HEK293 (cell line): ENCODE results near the gene MCF2L.

Experiments used
- CTCF ChIA-PET: fragments of 350-600 bp; formaldehyde crosslinking; extraction: SDS; loops from one replicate; lab custom pipeline; 2021; ENCODE audit warnings: antibody characterized with exemption; lab: Yijun Ruan, JAX
- POLR2A ChIA-PET: fragments of 300-600 bp; formaldehyde crosslinking; extraction: SDS; loops from one replicate; lab custom pipeline; 2020; ENCODE audit warnings: antibody characterized with exemption, inconsistent platforms; lab: Yijun Ruan, JAX
- H3K27ac ChIP-seq: fragments of 200-500 bp; sonication (Bioruptor generic); 2 replicates; pipeline ENCODE4 v1.5.1; 2014; ENCODE audit warnings: low read depth, low read length, control low read depth, inconsistent platforms; ENCODE audit errors: extremely low read depth
- H3K36me3 ChIP-seq, 2 experiments: fragments of 200-500 bp in 1 of 2; sonication (Bioruptor generic) in 1 of 2; 1 replicate in 1 of 2; 2 replicates in 1 of 2; pipeline ENCODE4 v1.5.1; 2014 to 2017; ENCODE audit warnings: inconsistent platforms in 2 of 2, low read length in 2 of 2; ENCODE audit not compliant: control insufficient read depth in 2 of 2, insufficient read depth in 1 of 2
- H3K4me1 ChIP-seq: fragments of 200-500 bp; sonication (Bioruptor generic); 2 replicates; pipeline ENCODE4 v1.5.1; 2014; ENCODE audit warnings: mild to moderate bottlenecking, low read length, inconsistent platforms; ENCODE audit not compliant: control insufficient read depth, insufficient read depth
- H3K4me3 ChIP-seq: 2 replicates; pipeline ENCODE4 v1.5.1; 2011; ENCODE audit warnings: low read depth, mild to moderate bottlenecking, control low read depth, low read length, moderate library complexity
- H3K9me3 ChIP-seq: fragments of 200-500 bp; sonication (Bioruptor generic); 2 replicates; pipeline ENCODE4 v1.5.1; 2014; ENCODE audit warnings: low read depth, low read length, inconsistent platforms; ENCODE audit not compliant: control insufficient read depth, insufficient read depth
- BCL11B ChIP-seq: fragments of 450-650 bp; formaldehyde crosslinking; IDR thresholded peaks from 2 replicates; pipeline ENCODE4 v1.5.1; 2016; ENCODE audit warnings: low read depth, missing biosample characterization, missing genetic modification characterization
- GFI1B ChIP-seq: fragments of 450-650 bp; formaldehyde crosslinking; IDR thresholded peaks from 2 replicates; pipeline ENCODE4 v1.5.1; 2016; ENCODE audit warnings: missing biosample characterization, missing genetic modification characterization
- HIC1 ChIP-seq: fragments of 450-650 bp; formaldehyde crosslinking; IDR thresholded peaks from 2 replicates; pipeline ENCODE4 v1.5.1; 2016; ENCODE audit warnings: missing biosample characterization, missing genetic modification characterization
- PRDM10 ChIP-seq: fragments of 450-650 bp; formaldehyde crosslinking; IDR thresholded peaks from 2 replicates; pipeline ENCODE4 v1.5.1; 2016; ENCODE audit warnings: missing biosample characterization, missing genetic modification characterization
- SETDB1 ChIP-seq: IDR thresholded peaks from one replicate; pipeline ENCODE4 v1.6.1; 2017; ENCODE audit warnings: mild to moderate bottlenecking, low read length, moderate library complexity, mixed read lengths; ENCODE audit not compliant: insufficient read length
- ZBTB10 ChIP-seq: fragments of 450-650 bp; formaldehyde crosslinking; IDR thresholded peaks from 2 replicates; pipeline ENCODE4 v1.5.1; 2016; ENCODE audit warnings: missing biosample characterization, missing genetic modification characterization
- ZBTB8A ChIP-seq: fragments of 450-650 bp; formaldehyde crosslinking; IDR thresholded peaks from 2 replicates; pipeline ENCODE4 v1.5.1; 2016; ENCODE audit warnings: missing biosample characterization, missing genetic modification characterization
- ZFHX2 ChIP-seq: fragments of 450-650 bp; formaldehyde crosslinking; conservative IDR thresholded peaks from 2 replicates; pipeline ENCODE4 v1.5.1; 2016; ENCODE audit warnings: missing biosample characterization, missing genetic modification characterization
- ZFP37 ChIP-seq: fragments of 450-650 bp; formaldehyde crosslinking; IDR thresholded peaks from 2 replicates; pipeline ENCODE4 v1.5.1; 2016; ENCODE audit warnings: missing biosample characterization, missing genetic modification characterization
- ZFP69B ChIP-seq: fragments of 450-650 bp; formaldehyde crosslinking; IDR thresholded peaks from 2 replicates; pipeline ENCODE4 v1.5.1; 2016; ENCODE audit warnings: missing biosample characterization, missing genetic modification characterization
- ZNF138 ChIP-seq: fragments of 450-650 bp; formaldehyde crosslinking; IDR thresholded peaks from 2 replicates; pipeline ENCODE4 v1.5.1; 2016; ENCODE audit warnings: missing biosample characterization, missing genetic modification characterization, borderline replicate concordance
- ZNF140 ChIP-seq: fragments of 450-650 bp; formaldehyde crosslinking; IDR thresholded peaks from 2 replicates; pipeline ENCODE4 v1.5.1; 2016; ENCODE audit warnings: missing biosample characterization, missing genetic modification characterization
- ZNF221 ChIP-seq: fragments of 450-650 bp; formaldehyde crosslinking; IDR thresholded peaks from 2 replicates; pipeline ENCODE4 v1.5.1; 2017; ENCODE audit warnings: missing biosample characterization, missing genetic modification characterization, borderline replicate concordance
- ZNF223 ChIP-seq: fragments of 450-650 bp; formaldehyde crosslinking; IDR thresholded peaks from 2 replicates; pipeline ENCODE4 v1.5.1; 2016; ENCODE audit warnings: missing biosample characterization, missing genetic modification characterization
- ZNF24 ChIP-seq: fragments of 450-650 bp; formaldehyde crosslinking; IDR thresholded peaks from 2 replicates; pipeline ENCODE4 v1.5.1; 2016; ENCODE audit warnings: missing biosample characterization, missing genetic modification characterization
- ZNF302 ChIP-seq: fragments of 450-650 bp; formaldehyde crosslinking; IDR thresholded peaks from 2 replicates; pipeline ENCODE4 v1.5.1; 2016; ENCODE audit warnings: missing biosample characterization, missing genetic modification characterization, low read depth
- ZNF366 ChIP-seq: fragments of 450-650 bp; formaldehyde crosslinking; conservative IDR thresholded peaks from 2 replicates; pipeline ENCODE4 v1.5.1; 2016; ENCODE audit warnings: missing biosample characterization, missing genetic modification characterization
- ZNF416 ChIP-seq: fragments of 450-650 bp; formaldehyde crosslinking; IDR thresholded peaks from 2 replicates; pipeline ENCODE4 v1.5.1; 2016; ENCODE audit warnings: missing biosample characterization, missing genetic modification characterization
- ZNF558 ChIP-seq: fragments of 450-650 bp; formaldehyde crosslinking; IDR thresholded peaks from 2 replicates; pipeline ENCODE4 v1.5.1; 2016; ENCODE audit warnings: missing biosample characterization, missing genetic modification characterization
- ZNF561 ChIP-seq: fragments of 450-650 bp; IDR thresholded peaks from 2 replicates; pipeline ENCODE4 v1.5.1; 2018; ENCODE audit warnings: missing biosample characterization, missing genetic modification characterization, borderline replicate concordance
- ZNF596 ChIP-seq: fragments of 450-650 bp; IDR thresholded peaks from 2 replicates; pipeline ENCODE4 v1.5.0; 2018; ENCODE audit warnings: missing biosample characterization, mild to moderate bottlenecking, missing genetic modification characterization, moderate library complexity
- ZSCAN18 ChIP-seq: fragments of 450-650 bp; formaldehyde crosslinking; IDR thresholded peaks from 2 replicates; pipeline ENCODE4 v1.5.1; 2016; ENCODE audit warnings: missing biosample characterization, missing genetic modification characterization
- ZSCAN5A ChIP-seq: fragments of 450-650 bp; formaldehyde crosslinking; IDR thresholded peaks from 2 replicates; pipeline ENCODE4 v1.5.1; 2016; ENCODE audit warnings: missing biosample characterization, missing genetic modification characterization

The MCF2L gene

GRCh38 chr13:113059891-113060290 is 90.9 kb downstream of the MCF2L start (continued):
- TF ChIP-seq ZNF140 (tag by site-specific recombination) = no peak
- no peak for TF ChIP-seq SETDB1
- TF ChIP-seq ZNF24 (tag by site-specific recombination) = no peak
- no peak for TF ChIP-seq ZFHX2 (tag by site-specific recombination)
- TF ChIP-seq ZFP69B (tag by site-specific recombination) = no peak
- no peak for TF ChIP-seq ZNF302 (tag by site-specific recombination)

GRCh38 chr13:113060557-113061270 is 91.7 kb downstream of the MCF2L start:
- no peak for TF ChIP-seq ZNF596 (tag by site-specific recombination)
- no peak for TF ChIP-seq ZNF561 (tag by site-specific recombination)
- TF ChIP-seq ZNF416 (tag by site-specific recombination) = no peak
- no peak for TF ChIP-seq PRDM10 (tag by site-specific recombination)
- no peak for TF ChIP-seq ZNF558
- no peak for TF ChIP-seq ZNF221 (tag by site-specific recombination)
- TF ChIP-seq ZNF366 (tag by site-specific recombination) = no peak
- TF ChIP-seq BCL11B (tag by site-specific recombination) = no peak
- TF ChIP-seq ZSCAN5A = no peak
- TF ChIP-seq ZNF138 (tag by site-specific recombination) = no peak
- TF ChIP-seq ZNF302 (tag by site-specific recombination) = no peak
- POLR2A ChIA-PET = interaction anchor here (0.6 kb wide), 1 partner anchor 335 kb away, joined by 3 read pairs; no protein-coding TSS in a partner anchor
- Histone ChIP-seq H3K4me1 (no peaks in the 10 kb centered on the region), H3K4me3 (no peak overlapping the region), H3K36me3 (no peaks in the 10 kb centered on the region), H3K9me3 (no peaks in the 10 kb centered on the region), H3K27ac (no peak overlapping the region)
- CTCF ChIA-PET = no interaction called here

GRCh38 chr13:113061271-113061625 is 92.2 kb downstream of the MCF2L start:
- H3K27ac ChIP-seq = no peak overlapping the region
- H3K4me3 ChIP-seq = no peak overlapping the region
- ChIA-PET CTCF (no interaction called here), POLR2A (interaction anchor here (0.6 kb wide), 1 partner anchor 335 kb away, joined by 3 read pairs; no protein-coding TSS in a partner anchor)
- H3K4me1 ChIP-seq = no peaks in the 10 kb centered on the region
- H3K36me3 ChIP-seq = no peaks in the 10 kb centered on the region
- no peaks in the 10 kb centered on the region for H3K9me3 ChIP-seq
- TF ChIP-seq ZBTB10 (tag by site-specific recombination) (no peak), GFI1B (tag by site-specific recombination) (no peak), ZFP37 (tag by site-specific recombination) (no peak), HIC1 (tag by site-specific recombination) (no peak), ZSCAN18 (tag by site-specific recombination) (no peak), ZBTB8A (no peak), ZNF223 (no peak)
